Activated CD4-positive, alpha-beta T cell treated with anti-CD3 and anti-CD28 coated beads for 24 hours (primary cell): ENCODE data around the gene MCL1.
"Not testable (repeated sequence)": the region's sequence is repeated elsewhere in the genome, so short reads cannot be mapped to it uniquely, and the experiment has no call there.

ENCODE experiments used
- DNase-seq, 2 donors: peaks; one replicate each; pipeline ENCODE4 v3.0.0-alpha.2; 2020; ENCODE audit warnings: low read depth in 2 of 2

The MCL1 gene

DNA sequence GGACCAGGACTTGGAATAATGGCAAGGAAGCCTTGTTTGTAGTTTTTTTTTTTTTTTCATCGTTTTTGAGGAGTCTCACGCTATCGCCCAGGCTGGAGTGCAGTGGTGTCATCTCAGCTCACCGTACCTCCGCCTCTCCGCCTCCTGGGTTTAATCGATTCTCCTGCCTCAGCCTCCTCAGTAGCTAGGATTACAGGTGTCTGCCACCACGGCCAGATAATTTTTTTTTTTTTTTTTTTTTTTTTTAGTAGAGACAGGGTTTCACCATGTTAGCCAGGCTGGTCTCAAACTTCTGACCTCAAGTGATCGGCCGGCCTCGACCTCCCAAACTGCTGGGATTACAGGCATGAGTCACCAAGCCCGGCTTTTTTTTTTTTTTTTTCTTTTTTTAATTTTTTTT, 23.0 kb upstream of the MCL1 start:
- DNase-seq = not testable (repeated sequence)

GRCh38 chr1:150601540-150601939, 22.1 kb upstream of the MCL1 start:
- DNase-seq = no peak

GRCh38 chr1:150598346-150598745, 18.9 kb upstream of the MCL1 start:
- not testable (repeated sequence) for DNase-seq

DNA sequence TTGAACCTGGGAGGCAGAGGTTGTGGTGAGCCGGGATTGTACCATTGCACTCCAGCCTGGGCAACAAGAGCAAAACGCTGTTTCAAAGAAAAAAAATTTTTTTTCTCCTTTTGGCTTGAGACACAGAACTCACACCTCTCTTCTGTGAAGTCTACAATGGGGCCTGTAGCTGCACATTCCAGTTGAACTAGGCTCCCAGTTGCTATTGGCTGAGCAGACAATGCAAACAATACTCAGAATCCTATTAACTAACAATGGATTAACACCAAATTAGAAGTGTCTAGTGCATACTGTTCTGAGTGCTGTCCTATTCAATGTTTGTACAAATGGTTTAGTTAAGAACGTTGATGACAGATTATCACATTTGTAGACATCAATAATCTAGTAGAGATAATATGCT, 17.6 kb upstream of the MCL1 start:
- DNase-seq = no peak

- DNase-seq = no peak
These were observed 16.9 kb upstream of the MCL1 start for GRCh38 chr1:150596095-150596892.

- DNase-seq = no peak
These were observed 3.0 kb upstream of the MCL1 start for GRCh38 chr1:150582371-150582770.

GRCh38 chr1:150581962-150582361, 2.6 kb upstream of the MCL1 start:
- not testable (repeated sequence) for DNase-seq

GRCh38 chr1:150581437-150581836, 2.0 kb upstream of the MCL1 start:
- DNase-seq = not testable (repeated sequence)

DNA sequence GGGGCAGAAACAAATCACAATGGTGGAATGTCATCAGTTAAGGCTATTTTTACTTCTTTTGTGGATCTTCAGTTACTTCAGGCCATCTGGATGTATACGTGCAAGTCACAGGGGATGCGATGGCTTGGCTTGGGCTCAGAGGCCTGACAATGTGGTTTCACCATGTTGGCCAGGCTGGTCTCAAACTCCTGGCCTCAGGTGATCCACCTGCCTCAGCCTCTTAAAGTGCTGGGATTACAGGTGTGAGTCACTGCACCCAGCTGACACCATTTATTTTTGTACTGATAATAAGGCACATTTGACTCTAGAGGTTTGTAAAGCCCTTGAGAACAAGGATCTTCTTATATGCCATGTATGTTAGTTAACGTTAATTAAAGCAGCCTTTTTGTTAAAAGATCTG, 1.6 kb upstream of the MCL1 start:
- DNase-seq = not testable (repeated sequence)

- DNase-seq = no peak
These were observed 684 bp upstream of the MCL1 start for GRCh38 chr1:150579945-150580642.

GRCh38 chr1:150578272-150579109, 919 bp downstream of the MCL1 start:
- DNase-seq = no peak

DNA sequence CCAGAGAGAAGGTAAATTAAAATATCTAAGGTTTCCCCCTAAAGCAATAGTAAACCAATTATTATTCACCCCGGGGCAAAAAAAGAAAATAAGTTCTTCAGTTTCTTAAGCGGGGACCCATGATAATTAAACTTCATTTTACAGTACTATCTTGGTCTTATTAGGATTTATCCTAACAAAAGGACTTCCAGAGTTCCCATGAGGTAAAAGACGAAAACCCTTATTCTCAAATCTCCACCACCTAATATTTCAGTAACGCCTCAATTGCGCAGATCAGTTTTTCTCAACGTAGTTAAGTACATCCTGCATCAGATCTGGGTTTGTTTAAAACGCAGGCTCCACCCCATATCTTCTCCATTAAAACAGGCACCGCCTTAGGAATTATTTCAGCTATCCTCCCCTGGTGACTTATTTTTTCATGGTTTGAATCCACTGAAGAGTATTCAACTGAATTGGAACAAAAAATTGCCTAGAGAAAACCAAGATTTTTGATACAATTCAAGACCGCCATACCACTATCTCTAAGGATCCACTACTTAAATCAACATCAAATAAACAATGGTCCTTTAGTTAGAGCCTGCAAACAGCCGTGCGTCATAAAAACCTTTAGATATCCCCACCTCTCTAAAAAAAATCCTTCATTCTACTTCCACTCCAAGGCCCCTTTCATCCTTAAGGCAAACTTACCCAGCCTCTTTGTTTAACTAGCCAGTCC, 1.7 kb downstream of the MCL1 start:
- no peak for DNase-seq

DNA sequence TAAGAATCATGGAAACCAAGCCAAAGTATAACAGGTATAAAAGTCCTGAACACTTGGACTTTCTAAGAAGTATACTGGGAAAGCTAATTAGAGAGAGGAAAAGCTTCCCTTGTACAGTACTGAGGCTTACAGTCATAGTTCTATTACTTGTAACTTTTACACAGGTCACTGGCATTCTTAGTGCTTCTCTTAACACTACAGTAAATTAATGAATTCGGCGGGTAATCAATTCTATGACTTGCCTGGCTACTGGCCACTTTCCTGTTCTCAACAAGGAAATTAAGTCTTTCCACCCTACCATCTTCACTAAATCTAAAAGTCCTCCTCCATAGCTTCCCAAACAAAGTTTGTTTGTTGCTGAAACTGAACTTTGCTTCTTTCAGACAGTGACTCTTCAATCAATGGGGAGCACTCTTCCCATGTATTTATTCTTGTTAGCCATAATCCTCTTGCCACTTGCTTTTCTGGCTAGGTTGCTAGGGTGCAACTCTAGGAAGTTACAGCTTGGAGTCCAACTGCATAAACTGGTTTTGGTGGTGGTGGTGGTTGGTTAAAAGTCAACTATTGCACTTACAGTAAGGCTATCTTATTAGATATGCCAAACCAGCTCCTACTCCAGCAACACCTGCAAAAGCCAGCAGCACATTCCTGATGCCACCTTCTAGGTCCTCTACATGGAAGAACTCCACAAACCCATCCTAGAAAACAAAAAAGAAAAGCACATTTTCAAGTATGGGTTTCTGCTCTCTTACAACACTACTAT, 2.4 kb downstream of the MCL1 start:
- DNase-seq = no peak

DNA sequence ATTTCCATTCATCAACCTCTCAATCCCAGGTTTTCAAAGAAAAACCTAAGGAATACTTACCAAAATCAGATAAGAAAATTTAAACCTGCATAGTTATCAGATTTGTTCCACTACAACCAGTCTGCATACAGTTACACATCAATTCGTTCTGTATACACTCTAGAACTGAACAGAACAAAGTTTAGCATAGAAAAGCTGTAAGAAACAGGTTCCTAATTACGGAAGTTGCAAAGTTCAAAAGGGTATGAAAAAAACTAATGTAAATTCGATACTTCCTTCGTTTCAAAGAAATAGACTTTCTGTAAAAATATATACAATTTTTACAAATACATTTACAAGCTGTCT, 3.1 kb downstream of the MCL1 start:
- DNase-seq = no peak

GRCh38 chr1:150575518-150576366, 3.7 kb downstream of the MCL1 start:
- no peak for DNase-seq

GRCh38 chr1:150575072-150575489, 4.3 kb downstream of the MCL1 start:
- DNase-seq = no peak

DNA sequence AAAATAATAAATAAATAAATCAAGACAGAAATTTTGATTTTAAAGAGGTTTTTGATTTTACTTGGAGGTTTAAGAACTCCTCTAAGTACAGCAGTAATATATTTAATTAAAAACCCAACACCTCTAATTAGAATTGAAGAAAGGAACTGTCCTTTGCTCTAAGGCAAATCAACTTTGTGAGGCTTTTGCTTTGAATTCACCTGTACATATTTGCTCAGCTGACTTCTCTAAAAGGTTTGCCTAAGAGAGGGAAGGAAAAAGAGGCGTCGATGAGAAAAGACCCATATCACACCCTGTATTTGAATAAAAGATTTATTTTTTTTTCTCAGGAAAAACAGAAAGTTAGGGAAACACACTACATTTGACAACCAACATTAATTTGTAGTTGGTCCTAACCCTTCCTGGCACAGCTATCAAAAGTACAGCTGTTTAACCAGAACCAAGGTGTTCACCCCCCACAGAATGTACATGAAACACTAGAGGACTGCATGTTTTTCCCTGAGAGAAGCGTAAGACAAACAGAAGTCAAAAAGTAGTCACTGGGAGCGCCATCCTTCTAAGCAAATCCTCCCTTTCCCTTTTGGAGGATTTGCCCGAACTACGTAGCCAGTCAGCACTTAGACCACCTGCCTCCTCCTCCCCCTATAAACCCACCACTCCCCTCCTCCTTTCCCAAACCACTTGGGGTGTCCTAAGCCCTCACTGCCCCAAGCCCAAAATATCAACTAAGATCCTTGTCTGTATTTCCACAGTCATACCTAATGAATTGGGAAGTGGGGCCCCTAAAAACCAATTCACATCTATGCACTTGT, 4.9 kb downstream of the MCL1 start:
- no peak for DNase-seq

- DNase-seq = not testable (repeated sequence)
These were observed 5.8 kb downstream of the MCL1 start for GRCh38 chr1:150573648-150574071.
